ENCODE measurements around the gene LRBA.

GRCh38 chr4:150586162-150586810, 428.8 kb downstream of the LRBA start:
- TF ChIP-seq CTCF (IDR thresholded peaks at IDR 0.05) (no peak), POLR2A (IDR thresholded peaks at IDR 0.05) (no peak)

Measured in body of pancreas (tissue), 4 donors.